ENCODE measurements around the gene RFX6.

DNA sequence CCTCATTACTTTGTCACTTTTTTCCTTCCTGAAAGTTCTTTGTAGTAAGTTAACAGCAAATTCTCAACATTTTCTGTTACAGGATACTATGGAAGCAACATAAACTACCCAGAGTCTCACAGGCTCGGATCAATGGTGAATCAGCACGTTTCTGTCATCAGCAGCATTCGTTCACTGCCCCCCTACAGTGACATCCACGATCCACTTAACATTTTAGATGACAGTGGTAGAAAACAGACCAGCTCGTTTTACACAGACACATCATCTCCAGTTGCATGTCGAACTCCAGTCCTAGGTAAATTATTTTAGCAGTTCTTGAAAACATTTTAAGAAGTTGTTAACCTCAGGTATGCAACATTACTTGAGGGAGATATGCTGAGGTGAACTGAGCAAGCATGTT, 51.6 kb downstream of the RFX6 start:
- TF ChIP-seq EZH2phosphoT487 (IDR thresholded peaks at IDR 0.05; ENCODE audit: low read depth, severe bottlenecking, unreplicated experiment) (no peak), EZH2 (IDR thresholded peaks at IDR 0.05; ENCODE audit: borderline replicate concordance) (no peak)

Measured in hepatocyte (in vitro differentiated cells).